ENCODE measurements around the gene CRY2.
"Not testable (repeated sequence)": the region's sequence is repeated elsewhere in the genome, so short reads cannot be mapped to it uniquely, and the experiment has no call there.

CRY2 gene

DNA sequence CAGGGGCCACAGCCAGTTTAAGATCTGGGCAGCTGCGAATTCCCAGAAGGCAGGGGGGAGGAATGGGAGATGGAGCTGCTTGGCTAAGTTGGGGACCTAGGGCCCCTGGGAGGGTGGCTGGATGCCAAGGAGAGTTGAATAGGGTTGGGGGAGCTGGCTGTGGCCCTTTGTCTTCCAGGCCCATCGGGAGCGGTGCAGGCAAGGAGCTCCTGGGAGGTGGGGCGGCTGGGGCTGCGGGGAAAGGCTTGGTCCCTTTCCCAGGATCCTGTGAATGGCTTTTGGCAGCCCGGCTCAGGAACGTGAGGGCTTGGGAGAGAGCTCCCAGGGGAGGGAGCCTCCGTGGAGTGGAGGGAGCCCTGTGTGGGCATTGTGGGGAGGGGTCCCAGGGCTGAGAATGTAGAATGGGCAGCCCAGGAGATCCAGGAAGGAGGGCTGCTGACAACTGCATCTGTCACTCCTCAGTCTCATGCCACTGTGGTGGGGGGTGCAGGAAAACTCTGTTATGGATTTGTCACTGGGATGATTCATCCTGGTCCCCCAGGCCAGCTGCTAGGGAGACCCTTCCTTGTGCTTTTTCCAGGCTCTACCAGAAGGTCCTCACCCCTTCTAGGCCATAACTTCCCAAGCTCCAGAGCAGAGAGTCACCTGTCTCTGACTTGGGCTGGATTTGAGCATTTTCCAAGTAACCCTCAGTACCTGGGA lies 53.8 kb downstream of the CRY2 start:
- DNase-seq = no peak

DNA sequence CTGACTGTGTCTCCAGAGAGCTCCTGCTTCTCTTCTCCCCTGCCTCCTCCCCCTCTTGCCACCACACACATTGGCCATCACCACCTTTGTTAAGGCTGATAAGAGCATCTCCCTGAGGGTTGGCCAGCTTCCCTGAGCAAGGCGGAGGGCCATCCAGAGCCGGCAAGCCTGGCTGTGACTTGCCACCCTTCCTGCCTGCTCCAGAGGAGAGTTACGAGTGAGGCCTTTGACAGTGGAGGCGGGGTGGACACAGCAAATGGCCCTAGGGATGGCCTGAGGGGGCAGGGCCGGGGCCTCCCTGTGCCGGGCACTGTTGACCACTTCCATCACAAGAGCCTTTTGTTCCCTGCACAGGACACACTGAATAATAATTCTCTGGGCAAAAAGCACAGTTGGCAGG lies 54.4 kb downstream of the CRY2 start:
- DNase-seq = no peak

GRCh38 chr11:45902452-45903380 lies 55.4 kb downstream of the CRY2 start:
- DNase-seq = no peak

DNA sequence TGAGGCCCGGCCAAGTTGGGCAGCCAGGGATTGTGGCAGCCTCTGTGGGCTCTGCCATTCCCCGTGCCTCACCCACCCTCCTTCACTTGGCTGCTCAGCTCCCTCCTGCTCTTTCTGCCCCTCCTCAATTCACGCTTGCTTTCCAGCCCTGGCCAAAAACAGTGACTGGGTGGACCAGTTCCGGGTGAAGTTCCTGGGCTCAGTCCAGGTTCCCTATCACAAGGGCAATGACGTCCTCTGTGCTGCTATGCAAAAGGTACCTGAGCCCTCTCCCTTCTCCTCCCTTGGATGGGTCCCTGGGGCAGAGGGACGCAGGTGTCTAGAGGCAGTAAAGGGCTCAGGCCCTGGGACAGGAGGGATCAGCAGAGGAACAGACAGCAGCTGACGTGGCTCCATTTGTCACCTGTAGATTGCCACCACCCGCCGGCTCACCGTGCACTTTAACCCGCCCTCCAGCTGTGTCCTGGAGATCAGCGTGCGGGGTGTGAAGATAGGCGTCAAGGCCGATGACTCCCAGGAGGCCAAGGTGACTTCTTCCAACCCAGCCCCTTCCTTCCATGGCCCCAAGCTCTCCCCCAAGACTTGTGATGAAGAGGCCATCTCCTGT lies 57.1 kb downstream of the CRY2 start:
- no peak for DNase-seq

DNA sequence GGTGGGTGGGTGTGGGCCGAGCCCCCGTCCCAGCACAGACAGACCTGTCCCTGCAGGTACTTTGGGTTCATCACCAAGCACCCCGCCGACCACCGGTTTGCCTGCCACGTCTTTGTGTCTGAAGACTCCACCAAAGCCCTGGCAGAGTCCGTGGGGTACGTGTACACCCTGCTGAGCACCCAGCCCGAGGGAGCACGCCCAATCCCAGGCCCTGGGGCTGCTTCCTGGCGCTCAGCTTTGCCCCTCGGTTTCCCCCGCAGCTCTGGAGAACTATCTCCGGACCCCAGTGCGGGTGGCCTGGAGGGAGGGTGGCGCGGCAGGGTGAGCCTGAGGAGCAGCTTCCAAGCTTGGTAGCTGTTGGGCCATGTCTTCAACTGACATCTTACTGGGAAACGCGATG lies 57.8 kb downstream of the CRY2 start:
- DNase-seq = no peak

GRCh38 chr11:45905576-45905975 lies 58.3 kb downstream of the CRY2 start:
- not testable (repeated sequence) for DNase-seq

DNA sequence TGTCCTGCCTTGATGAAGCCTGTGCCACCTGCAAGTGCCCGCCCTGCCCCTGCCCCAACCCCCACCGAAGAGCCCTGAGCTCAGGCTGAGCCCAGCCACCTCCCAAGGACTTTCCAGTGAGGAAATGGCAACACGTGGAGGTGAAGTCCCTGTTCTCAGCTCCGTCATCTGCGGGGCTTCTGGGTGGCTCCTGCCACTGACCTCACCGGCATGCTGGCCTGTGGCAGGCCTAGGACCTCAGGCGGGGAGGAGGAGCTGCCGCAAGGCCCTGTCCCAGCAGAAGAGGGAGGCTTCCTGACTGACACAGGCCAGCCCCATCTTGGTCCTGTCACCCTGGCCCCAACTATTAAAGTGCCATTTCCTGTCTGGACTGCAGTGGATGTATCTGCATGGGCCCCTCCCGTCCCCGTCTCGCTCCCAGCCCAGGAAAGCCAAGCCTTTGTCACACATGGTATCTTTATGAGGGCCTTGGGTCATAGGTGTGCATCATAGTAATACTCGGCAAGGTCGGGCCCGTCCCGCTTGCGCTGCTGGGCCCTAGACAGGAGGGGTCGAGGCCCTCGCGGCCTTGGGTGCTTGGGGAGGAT lies 58.9 kb downstream of the CRY2 start:
- DNase-seq = no peak

DNA sequence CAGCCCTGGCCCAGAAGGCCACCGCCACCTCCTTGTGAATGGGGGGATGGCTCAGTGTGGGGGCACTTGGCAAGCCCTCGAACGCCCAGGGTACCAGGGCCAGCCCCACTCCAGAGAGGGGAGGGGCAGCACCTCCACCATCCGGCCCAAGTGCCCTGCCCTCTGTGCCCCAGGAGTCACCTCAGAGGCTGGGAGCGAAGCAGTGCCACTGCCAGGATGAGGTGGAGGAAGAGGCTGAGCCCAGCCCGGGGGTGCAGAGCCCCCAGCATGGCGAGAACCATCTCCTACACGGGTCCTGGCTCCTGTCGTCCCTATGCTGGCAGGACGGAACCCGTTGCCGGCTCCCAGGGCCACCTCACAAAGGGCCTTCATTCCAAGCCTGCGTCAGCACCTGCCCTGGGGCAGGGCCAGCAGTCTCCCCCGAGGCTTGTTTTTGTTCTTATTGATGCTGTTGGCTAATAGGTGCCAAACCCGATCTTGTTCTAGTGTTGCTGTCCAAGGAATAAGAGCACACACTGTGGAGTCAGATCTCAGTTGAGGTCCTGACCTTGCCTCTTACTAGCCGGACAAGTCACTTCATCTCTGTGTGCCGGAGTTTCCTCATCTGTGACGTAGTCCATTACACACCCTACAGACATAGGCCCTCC lies 59.8 kb downstream of the CRY2 start, which contains the start of gene FREY1:
TSS of gene FREY1 (minus strand) at position 307 of the 647 bp plus-strand sequence. CDS start at position 281, 26 bp downstream.
- no peak for DNase-seq

DNA sequence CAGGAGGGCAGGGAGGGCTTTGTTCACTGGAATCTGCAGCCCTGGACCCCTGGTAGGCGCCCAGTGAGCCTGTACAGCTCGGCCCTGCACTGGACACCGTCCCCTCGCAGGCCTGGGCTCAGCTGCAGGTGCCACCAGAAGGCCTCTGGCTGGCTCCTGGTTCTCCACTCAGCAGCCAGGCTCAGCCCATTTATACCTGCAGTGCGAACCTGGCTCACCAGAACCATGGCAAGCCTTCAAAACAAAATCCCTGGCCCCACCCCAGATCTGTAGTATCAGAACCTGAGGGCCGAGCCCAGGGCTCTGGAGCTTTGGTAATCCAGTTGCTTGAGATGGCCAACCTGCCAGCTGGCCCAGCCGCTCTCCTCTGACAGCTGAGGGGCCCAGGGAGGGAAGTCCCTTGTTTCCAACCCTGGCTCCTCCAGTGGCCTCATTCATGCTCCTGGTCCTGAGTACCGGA lies 60.7 kb downstream of the CRY2 start:
- no peak for DNase-seq

- no peak for DNase-seq
Measured at GRCh38 chr11:45909594-45910475, 62.6 kb downstream of the CRY2 start.

- no peak for DNase-seq
Measured at GRCh38 chr11:45910623-45911022, 63.3 kb downstream of the CRY2 start.

- no peak for DNase-seq
Measured at GRCh38 chr11:45913514-45913913, 66.2 kb downstream of the CRY2 start.

DNA sequence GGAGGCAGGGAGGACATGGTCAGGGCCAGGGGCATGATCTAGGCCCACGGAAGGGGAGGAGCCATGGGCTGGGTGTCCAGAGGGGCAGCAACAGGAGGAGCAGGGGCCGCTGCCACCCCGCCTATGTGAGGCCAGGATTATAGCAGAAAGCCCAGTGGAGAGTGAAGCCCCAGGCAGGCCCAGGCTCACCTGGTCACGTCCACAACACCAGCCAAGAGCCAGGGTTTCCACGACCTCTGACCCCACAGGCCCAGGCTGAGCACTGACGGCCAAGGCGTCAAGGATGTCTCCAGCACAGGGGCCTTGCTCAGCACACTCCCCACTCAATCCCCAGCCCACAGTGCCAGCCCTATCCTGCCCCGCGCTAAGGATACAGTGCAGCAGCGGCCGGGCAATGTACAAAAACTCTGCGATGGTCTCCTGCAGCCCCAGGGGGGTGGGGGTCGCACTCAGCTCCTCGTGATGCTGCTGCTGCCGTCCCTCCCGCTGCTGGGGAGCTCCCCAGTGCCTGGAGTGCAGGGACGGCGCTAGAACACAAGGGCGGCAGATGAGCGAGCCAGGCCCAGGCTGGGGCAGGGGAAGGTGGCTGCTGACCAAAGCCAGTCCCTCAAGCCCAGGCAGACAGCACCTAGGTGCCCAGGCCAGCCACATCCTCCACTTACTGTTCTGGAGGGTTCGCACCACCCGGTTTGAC lies 66.8 kb downstream of the CRY2 start:
- DNase-seq = no peak

GRCh38 chr11:45915446-45915845 lies 68.2 kb downstream of the CRY2 start:
- no peak for DNase-seq

- DNase-seq = no peak
Measured at GRCh38 chr11:45917286-45917622, 70.0 kb downstream of the CRY2 start.

- peak; percentile 98 for DNase-seq
Measured at GRCh38 chr11:45917623-45918330, 70.5 kb downstream of the CRY2 start, which contains the start of gene PEX16. TSS of gene PEX16 (minus strand) at chr11:45917877. CDS start at chr11:45917811, 66 bp downstream.

DNA sequence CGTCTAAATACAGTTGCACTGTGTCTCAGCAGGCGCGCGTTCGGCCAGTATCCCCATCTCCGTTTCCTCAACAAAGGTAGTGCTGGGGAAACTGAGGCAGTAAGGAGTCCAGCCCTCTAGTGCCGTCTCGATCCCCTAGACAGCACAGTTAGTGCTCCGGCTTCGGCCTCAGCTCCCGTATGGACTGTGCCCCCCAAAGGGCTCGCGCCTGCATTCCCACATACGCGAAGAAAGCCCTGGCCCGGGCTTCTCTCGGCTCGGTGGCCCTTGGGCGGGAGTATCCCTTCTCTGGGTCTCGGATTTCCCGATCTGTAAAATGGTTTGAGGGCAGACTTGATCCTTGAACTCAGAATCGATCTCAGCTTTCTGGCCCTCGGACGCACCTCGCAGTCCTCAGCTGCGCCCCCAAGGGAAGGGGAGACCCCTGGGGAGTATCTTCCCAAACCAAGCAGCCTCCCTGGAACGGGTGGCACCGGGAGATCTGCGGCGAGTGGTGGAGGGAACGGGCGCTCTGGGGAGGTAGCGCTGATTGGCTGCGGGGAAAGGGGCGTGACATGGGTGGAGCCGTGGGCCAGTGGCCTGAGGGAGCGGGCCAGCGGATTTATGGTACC lies 71.2 kb downstream of the CRY2 start:
- DNase-seq = peak; percentile 73

GRCh38 chr11:45918962-45919675 lies 71.8 kb downstream of the CRY2 start:
- no peak for DNase-seq

Measured in activated CD4-positive, alpha-beta T cell treated with anti-CD3 and anti-CD28 coated beads, Interleukin-2, amount 50 U/mL, for 16 hours (primary cell).